PC-9 (cell line): ENCODE data around the gene SH3RF3.

Source experiments
- EZH2 ChIP-seq: fragments of 200-600 bp; sonication (generic); IDR thresholded peaks from 2 replicates; pipeline ENCODE4 v1.8.0; 2017; ENCODE audit warnings: antibody characterized with exemption, low read depth
- TF ChIP-seq, protein P1 (sequence below): fragments of 200-600 bp; sonication (generic); conservative IDR thresholded peaks from 2 replicates; pipeline ENCODE4 v1.6.1; 2017; ENCODE audit warnings: mixed run types, antibody characterized with exemption, mild to moderate bottlenecking, moderate library complexity

DNA sequence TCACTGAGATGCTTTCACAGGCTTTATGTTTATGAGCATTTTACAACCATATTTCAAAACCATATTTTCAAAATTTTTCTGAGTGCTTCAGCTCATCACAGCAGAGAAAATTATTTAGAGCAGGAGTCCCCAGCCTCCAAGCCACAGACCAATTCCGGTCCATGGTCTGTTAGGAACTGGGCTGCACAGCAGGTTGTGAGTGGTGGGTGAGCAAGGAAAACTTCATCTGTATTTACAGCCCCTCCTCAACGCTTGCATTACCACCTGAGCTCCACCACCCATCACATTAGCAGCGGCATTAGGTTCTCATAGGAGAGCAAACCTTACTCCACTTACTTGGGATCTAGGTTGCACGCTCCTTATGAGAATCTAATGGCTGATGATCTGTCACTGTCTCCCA lies 319.2 kb downstream of the SH3RF3 start:
- TF ChIP-seq, protein P1, sequence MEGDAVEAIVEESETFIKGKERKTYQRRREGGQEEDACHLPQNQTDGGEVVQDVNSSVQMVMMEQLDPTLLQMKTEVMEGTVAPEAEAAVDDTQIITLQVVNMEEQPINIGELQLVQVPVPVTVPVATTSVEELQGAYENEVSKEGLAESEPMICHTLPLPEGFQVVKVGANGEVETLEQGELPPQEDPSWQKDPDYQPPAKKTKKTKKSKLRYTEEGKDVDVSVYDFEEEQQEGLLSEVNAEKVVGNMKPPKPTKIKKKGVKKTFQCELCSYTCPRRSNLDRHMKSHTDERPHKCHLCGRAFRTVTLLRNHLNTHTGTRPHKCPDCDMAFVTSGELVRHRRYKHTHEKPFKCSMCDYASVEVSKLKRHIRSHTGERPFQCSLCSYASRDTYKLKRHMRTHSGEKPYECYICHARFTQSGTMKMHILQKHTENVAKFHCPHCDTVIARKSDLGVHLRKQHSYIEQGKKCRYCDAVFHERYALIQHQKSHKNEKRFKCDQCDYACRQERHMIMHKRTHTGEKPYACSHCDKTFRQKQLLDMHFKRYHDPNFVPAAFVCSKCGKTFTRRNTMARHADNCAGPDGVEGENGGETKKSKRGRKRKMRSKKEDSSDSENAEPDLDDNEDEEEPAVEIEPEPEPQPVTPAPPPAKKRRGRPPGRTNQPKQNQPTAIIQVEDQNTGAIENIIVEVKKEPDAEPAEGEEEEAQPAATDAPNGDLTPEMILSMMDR: no peak
- TF ChIP-seq EZH2: no peak
